Hematopoietic multipotent progenitor cell treated with erythropoietin and hydrocortisone succinate and interleukin-3 and kit ligand, for 6 days (in vitro differentiated cells): Measurements from ENCODE around the gene YAF2.

ENCODE experiments used
- DNase-seq: peaks from one replicate; pipeline ENCODE4 v3.0.0-alpha.2; 2015

The YAF2 gene, protein sequence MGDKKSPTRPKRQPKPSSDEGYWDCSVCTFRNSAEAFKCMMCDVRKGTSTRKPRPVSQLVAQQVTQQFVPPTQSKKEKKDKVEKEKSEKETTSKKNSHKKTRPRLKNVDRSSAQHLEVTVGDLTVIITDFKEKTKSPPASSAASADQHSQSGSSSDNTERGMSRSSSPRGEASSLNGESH

DNA sequence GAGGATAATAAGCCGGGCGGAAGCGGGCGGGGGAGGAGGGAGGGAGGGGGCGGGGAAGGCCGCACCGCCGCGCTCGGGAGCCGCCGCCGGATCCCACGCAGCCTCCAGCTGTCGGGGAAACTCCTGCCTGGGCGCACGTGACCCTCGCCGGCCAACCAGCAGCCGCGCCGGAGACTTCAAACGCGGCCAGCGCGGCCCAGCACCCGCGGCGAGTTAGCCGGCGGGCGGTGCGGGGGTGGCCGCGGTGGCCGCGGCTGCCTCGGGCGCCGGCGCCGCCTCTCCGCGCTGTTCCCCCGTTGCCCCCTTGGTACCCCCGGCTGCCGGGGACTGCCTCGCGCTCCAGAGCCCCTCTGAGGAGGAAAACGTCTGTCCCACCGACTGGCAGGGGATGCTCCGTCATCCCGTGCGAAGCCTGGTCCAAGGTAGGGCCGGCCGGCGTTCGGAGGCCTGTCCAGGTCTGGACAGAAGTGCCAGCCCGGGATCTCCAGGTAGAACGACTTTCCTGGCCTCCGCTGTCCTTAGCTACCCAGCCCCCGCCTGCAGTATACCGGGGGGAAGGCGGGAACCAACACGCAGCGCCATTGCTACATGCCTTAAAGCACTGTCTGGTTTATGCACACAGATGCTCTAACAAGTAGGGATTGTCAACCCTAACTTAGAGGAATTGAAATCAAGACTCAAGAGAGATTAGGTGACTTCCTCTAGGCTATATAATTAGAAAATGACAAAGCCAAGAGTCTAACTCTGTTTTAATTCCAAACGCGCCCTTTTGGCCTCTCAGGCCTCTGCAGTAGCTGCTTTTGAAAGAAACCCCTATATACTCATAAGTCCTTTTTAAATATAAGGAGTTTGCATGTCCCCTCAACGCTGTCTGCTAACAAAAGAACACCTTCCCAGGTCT lies at the start of gene YAF2:
Gene YAF2, minus strand, starts transcription at position 9 of the 901 bp plus-strand sequence. CDS start 68 bp downstream, outside the sequence.
- DNase-seq, result peak; percentile 92

DNA sequence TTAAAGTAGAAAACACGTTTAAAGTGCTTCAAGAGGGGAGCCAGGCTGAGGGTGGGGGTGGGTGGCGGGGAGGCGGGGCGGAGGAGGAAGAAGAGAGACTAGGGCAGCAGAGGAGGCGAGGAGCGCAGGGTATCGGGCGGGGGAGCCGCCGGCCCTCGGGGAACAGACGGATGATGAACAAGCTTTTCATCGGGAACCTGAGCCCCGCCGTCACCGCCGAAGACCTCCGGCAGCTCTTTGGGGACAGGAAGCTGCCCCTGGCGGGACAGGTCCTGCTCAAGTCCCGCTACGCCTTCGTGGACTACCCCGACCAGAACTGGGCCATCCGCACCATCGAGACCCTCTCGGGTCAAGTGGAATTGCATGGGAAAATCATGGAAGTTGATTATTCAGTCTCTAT lies 48.7 kb upstream of the YAF2 start:
- no peak for DNase-seq

DNA sequence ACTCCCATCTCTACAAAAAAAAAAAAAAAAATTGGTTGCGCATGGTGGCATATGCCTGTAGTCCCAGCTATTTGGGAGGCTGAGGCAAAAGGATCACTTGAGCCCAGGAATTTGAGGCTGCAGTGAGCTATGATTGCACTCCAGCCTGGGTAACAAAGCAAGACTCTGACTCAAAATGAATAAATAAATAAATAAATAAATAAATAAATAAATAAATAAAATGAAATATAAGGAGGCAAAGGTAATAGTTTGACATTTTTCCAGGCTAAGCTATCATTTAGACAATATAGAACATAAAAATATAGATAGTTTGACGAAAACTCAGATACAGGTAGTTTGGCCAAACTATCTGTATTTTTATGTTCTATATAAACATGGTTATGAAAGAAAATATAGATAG lies 47.4 kb upstream of the YAF2 start:
- DNase-seq, result no peak

DNA sequence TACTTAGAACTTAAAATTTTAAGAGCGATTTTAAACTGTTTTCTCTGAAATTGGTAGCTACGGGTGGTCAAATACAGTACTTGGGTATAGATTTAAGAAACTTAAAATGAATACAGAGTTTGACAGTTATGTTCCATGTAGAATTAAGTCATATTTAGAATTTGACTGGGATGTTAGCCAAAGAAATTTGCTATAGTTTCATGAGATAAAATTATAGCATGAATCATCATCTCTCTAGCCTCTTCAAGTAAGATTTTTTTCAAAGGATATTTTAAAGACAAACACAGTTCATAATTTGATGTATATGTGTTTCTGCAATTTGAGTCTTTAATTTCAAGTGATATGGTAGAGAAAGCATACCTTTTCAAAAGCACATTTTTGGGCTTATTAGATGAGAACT lies 46.8 kb upstream of the YAF2 start:
- peak; percentile 30 for DNase-seq

DNA sequence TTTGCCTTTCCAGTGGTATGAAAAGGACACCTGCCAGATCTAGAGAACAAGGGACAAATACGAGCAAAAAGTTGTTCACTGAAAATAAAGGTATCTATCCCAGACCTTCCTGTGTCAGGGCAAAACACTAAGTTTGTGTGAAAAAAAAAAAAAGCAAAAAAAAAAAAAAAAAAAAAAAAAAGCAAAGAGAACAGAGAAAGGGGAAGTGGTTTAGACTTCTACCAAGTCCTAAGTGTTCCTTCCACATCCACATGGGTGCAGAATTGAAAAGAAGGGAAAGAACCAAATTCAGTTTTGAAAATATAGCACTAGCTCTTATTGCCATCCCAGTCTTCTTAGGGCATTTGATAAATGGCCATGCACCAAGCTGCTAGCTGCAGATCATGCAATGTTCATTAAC lies 46.1 kb upstream of the YAF2 start:
- DNase-seq, result peak; percentile 57

DNA sequence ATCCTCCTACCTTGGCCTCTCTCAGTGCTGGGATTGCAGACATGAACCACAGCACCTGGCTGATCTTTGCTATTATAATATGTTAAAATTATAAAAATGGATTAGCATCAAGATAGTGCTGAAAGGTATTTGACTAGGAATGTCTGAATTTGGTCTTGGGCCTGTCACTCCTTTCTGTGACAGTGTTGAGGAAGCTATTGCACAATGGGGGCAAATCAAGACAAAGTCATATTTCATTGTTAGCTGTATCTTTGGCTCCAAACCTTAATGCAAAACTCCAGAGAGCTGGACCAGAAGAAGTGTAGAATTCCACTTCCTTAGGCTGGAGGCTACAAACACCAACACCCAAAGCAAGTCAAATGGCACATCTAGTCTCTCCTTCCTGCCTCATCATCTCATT lies 45.7 kb upstream of the YAF2 start:
- peak; percentile 21 for DNase-seq

DNA sequence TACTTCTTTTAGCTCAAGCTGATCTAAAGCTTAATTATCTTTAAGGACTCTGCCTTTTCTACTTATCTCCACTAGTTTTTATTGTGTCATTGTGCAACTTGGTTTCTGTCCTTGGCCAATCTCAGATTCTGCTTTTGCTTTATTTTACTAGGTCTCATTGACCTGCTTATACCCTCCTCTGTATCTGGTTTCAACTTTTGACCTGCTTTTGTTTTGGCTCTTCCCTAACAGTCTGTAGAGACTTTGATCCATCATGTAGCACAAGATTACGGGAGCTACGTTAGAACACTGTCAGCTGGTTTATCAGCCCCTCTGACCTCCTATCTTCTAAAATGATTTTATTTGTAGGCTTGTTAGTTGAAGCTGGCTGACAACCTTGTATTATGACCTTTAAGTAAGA lies 44.2 kb upstream of the YAF2 start:
- DNase-seq, result no peak

DNA sequence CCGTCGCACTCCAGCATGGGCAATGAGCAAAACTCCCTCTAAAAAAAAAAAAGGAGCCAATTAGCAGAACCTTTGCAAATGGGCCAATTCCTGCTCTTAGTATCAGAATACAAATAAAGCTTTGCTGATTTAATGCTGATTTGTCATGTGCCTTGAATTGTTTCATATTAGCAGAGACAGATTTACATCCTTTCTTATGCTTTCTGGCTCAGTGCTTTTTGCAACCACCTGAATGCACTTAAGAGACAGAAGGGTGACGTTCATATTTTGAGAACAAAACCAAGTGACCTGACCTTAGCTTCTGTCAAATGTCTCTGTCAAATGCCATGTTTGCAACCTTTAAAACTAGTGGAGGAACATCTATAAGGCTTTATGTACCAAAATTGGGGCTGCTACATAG lies 43.8 kb upstream of the YAF2 start:
- no peak for DNase-seq

DNA sequence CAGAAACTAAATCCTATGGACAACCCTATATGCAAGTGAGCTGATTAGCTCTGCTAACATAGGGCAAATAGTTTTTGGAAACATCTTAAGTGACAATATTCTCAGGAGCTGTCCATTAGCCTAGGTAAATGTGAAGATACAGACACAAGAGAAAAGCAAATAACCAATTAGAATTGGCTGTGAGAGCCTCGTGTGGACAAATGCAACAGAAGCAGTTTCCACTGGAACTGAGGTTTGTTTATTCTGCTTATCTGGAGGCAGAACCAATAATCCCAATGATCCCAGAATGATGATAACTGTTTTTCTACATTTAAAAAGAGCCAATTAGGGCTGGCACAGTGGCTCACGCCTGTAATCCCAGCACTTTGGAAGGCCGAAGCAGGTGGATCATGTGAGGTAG lies 43.2 kb upstream of the YAF2 start:
- no peak for DNase-seq

DNA sequence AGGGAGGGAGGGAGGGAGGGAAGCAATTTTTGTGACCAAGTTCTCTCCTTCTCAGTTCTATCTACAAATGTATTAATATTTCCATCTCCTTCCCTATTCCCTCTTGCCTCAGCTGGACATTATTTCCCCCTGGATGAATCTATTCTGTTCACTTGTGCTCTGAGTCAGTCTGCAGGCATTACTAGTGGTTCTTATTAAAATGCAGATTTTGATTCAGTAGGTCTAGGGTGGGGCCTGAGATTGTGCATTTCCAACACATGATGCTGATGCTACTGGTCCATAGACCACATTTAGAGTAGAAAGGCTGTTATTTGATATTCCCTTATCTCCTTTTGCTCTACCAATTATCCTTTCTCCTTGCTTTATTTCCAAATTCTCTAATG lies 40.1 kb upstream of the YAF2 start:
- DNase-seq, result no peak

DNA sequence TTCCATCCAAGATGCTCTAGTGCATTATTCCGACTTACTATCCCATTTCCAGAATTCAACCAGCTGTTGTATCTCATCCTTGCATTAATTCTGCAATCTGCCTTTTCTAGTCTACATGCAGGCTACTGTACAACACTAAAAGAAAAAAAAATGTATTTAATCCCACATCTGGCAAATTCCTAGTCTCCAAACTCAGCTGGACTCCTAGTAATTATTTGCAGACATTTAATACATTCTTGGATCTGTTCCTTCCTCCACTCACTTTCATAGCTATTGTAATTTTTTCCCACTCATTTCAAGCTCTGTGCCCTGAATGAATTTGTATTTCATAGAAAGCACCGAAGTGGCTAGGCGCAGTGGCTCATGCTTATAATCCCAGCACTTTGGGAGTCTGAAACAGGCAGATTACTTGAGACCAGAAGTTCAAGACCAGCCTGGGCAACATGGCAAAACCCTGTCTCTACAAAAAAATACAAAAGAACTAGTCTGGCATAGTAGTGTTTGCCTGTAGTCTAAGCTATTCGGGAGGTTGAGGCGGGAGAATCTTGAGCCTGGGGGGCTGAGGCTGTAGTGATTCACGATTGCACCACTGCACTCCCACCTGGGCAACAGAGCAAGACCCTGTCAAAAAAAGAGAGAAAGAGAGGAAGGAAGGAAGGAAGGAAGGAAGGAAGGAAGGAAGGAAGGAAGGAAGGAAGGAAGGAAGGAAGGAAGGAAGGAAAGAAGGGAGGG lies 39.5 kb upstream of the YAF2 start:
- no peak for DNase-seq

DNA sequence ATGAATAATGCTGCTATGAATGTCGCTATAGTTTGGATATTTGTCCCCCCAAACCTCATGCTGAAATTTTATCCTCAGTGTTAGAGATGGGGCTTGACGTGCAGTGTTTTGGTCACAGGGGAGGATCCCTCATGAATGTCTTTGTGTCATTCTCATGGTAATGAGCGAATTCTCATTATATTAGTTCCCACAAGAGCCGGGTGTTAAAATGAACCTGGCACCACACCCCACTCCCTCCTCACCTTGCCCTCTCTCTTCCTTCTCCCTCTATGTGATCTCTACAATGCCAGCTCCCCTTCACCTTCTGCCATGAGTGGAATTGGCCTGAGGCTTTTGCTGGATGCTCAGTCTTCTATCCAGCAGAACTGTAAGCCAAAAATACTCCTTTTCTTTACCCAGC lies 37.5 kb upstream of the YAF2 start:
- no peak for DNase-seq

DNA sequence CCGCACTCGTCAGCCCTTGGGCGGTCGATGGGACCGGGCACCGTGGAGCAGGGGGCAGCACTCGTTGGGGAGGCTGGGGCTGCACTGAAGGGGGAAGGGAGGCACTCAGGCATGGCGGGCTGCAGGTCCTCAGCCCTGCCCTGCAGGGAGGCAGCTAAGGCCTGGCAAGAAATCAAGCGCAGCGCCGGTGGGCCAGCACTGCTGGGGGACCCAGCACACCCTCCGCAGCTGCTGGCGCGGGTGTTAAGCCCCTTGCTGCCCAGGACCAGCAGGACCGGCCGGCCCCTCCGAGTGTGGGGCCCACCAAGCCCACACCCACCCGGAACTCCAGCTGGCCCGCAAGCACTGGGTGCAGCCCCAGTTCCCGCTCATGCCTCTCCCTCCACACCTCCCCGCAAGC lies 35.7 kb upstream of the YAF2 start:
- DNase-seq, result no peak

DNA sequence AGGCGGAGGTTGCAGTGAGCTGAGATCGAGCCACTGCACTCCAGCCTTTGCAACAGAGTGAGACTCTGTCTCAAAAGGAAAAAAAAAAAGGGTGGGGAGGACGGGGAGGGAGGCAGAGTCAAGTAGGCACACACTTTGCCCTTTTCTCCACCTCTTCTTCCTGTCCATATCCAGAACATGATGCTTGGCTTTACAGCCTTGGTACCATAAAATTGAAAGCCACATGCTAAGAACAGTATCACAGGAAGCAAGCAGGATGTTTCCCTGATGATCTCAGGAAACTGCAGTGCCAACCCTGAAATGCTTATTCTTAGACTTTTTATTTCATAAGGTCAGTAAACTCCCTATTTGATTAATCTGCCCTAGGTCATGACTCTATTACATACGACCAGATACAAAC lies 32.5 kb upstream of the YAF2 start:
- no peak for DNase-seq

DNA sequence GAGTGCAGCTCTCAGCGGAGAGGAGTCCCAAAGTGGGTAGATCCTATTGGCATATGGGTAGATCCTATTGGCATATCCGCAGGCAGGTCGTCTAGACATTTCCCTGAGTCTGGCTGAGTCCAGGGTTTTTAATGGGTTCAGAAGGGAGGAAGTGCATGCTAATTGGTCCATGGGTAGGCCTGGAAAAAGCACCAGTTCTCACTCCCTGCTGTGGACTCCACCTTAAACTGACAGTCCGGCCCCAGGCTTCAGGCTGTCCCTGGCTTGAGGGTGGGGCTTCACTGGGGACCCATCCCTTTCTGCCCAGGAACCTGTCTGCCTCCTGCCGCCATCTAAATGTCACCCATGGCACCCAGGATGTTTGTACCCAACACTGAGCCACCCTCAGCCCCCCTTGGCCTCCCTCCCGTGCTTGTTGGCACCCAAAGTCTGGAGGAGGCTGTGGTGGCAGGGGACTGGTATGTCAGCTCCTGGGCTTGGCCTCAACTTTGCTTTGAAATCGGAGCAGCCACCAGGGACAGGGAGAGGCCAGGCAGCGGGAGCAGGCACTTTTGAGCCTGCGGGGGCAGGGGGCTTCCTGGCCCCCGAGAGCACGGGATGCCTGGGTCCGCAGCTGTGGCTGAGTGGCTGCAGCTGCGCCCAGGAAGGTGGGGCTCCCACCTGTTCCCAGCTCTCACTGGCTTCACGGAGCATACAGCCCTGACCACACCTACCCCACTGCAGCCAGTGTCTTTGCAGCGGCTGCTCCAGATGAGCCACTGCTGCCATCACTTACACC lies 29.6 kb upstream of the YAF2 start:
- DNase-seq, result no peak

DNA sequence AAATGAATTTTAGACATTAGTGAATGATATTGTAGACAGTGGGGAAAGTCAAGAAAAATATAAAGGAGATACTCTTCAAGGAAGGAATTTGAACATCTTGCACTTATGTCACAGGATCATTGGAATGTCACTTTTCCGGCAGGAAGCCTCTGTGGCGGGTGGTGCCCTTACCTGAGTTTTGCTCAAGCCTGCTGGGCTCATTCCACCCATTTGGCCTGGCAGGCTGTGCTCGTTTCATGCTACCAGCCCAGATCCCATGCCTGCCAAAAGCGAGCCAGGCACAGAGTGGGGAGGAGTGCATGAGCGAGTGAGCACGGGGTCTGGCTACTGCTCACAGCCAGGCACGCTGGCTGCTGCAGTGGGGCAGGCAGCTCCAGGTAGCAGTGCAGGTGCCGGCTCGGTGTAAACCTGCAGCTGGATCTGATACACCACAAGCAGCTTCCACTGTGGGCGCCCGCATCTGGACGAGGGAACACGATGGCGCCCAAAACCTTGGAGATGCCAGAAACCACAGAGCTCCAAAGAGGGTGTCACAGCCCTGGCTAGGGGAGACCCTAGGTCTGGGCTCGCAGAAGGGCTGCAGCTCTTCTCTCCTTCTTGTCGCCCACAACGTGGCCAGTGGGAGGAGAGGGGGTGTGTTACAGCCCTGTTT lies 28.7 kb upstream of the YAF2 start:
- no peak for DNase-seq

DNA sequence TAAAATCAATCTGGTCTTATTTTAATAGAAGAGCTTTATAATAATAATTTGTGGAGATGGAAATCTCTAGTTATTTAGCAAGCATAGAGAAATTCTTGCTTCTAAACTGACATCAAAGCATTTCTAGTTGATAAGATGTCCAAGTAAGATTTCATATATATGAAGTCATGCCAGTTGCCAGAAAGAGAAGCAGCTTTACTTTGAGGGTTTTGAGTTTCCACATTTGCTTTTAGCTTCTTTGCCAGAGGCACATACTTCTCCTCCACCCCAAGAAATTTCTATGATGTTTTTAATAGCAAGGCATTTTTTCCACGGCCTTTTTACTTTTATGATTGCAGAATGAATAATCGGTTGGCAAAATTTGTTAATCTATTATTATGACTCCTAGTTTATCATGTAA lies 24.2 kb upstream of the YAF2 start:
- DNase-seq, result no peak

DNA sequence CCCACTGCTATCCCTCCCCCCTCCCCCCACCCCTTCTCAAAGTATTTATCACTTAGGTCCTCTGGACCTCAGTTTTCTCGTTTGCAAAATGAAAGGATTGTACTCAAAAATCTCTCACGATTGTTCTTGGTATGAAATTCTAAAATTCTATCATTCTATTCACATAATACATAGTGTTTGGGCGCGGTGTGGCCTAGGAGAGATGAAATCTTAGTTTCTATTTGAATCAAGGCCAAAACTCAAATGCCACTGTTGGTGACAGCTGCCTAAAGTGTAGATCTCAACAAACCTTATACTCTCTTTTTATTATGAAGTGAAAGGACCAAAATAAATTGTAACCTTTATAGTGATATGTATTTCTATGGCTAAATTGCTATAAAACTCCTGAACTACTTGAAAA lies 23.7 kb upstream of the YAF2 start:
- DNase-seq, result no peak

DNA sequence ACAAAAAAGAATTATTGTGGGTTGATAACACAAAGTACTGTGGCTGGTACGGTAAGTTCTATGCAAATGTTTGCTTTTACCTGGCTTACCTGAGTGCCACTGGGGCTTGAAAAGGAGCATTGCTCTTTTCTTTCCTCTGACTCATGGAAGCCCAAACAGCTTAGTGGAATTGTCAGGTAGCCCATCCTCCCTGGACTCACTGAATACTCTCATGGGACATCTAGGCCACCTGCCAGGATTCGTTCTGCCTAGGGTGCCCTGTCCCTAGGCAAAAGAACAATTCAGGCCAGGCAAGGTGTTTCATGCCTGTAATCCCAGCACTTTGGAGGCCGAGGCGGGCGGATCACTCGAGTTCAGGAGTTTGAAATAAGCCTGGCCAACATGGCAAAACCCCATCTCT lies 22.5 kb upstream of the YAF2 start:
- DNase-seq, result no peak

DNA sequence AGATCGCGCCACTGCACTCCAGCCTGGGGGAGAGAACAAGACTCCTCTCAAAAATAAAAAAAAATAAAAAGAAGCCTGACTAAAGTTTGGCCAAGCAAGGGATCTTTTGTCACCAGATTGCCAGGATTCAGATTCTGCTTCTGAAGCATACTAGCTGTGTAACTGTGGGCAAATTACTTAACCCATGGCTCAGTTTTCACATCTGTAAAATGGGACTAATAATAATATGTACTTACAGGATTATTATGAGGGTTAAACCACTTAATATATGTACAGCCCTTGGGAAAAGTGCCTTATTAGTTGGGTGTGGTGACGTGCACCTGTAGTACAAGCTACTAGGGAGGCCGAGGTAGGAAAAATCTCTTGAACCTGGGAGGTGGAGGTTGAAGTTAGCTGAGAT lies 21.7 kb upstream of the YAF2 start:
- DNase-seq, result no peak

DNA sequence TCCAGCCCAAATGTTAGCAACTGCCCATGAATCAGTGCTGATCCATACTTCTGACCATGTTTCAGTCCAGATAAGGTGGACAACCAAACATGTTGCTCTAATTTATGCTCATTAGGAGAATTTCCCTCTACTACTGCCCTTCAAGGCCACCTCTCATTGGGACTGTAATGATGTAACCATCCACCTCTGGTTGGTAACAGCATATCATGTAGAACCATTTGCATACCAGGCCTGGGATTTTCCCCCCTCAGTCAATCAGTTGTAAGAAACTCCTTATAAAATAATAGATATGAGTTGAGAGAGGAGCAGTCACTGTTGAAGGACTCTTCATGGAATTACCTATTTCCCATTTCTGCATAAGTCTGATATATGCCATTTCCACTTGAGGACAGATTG lies 17.8 kb upstream of the YAF2 start:
- DNase-seq, result no peak

DNA sequence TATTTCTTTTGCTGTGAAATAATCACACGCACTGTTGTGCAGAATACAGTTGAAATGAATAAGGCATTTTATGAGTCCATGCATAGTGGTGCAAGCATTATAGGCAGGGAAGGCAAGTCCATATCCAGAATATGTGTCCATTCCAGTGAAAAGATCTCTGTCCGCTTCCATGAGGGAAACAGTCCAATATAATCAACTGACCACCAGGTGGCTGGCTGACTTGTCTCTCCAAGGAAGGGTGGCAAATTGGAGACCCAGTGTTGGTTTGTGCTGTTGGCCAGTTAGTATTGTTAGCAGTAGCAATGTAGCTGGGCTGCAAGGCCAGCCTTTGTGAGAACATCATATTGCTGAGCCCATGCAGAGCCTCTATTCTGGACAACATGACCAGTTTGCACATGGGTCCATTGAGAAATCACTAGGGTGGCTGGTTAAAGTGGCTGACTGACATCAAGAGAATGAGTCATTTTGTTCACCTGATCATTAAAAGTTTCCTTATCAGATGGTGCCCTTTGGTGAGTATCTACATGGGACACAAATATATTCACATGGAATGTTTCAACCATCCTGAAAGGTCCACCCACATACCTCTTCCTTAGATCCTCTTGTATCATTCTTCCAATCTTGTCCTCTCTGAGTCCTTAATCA lies 17.3 kb upstream of the YAF2 start:
- DNase-seq, result no peak
